Measurements from ENCODE around the gene ERGIC3.

GRCh38 chr20:35542990-35543389, 1.1 kb downstream of the ERGIC3 start:
- TF ChIP-seq CTCF (IDR thresholded peaks at IDR 0.05), result no peak
- no peak for TF ChIP-seq EZH2 (IDR thresholded peaks at IDR 0.05; ENCODE audit: borderline replicate concordance, insufficient read depth, low read depth, low read length, poor library complexity, severe bottlenecking)
